Astrocyte of the hippocampus (primary cell): ENCODE results near the gene MOSPD2.

Experiments
- DNase-seq: peaks from one replicate; pipeline ENCODE4 v3.0.0; 2011; ENCODE audit warnings: low read depth, low spot score

The MOSPD2 gene

DNA sequence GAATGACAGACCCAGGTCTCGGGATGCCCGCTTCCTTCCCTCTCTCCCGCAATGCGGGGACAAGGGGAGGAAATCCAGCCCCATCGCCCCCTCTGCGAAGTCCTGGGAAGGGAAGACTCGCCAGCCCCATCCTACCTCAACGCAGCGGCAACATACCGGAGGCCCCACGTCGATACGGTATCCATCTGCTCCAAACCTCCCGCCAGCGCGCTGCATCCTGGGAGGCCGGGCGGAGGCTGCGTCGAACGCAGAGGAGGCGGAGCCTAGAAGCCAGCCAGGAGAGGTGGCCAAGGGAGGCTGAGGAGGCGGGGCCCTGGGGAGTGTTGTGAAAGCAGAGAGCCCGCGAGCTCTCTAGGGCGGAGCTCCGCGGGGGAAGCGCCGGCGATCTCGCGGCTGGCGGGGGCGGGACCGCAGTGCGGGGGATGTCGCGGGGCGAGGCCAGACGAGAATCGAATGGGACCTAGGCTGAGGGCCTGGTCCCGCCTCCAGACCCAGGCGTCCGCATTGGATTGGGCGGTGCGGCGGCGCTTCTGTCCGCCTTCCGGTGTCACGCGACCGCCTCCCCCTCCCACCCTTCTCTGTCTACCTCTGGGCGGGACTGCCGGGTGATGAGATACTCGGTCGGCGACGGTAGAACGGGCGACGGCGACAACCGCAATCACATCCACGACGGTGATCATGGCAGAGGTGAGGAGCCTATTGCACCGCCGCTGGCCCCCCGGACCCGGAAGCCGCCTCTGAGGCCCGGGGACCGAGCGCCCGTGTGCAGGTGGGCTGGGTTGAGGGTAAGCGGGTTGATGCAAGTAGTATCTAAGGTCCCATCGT, at the start of gene MOSPD2, which contains the start of gene FANCB:
MOSPD2 (plus strand) TSS at position 571 of the 825 bp plus-strand sequence; CDS start at position 679, 108 bp downstream.
FANCB (minus strand) TSS at position 219 of the 825 bp plus-strand sequence. CDS start 7,559 bp downstream, outside the sequence.
- DNase-seq = peak; percentile 97

DNA sequence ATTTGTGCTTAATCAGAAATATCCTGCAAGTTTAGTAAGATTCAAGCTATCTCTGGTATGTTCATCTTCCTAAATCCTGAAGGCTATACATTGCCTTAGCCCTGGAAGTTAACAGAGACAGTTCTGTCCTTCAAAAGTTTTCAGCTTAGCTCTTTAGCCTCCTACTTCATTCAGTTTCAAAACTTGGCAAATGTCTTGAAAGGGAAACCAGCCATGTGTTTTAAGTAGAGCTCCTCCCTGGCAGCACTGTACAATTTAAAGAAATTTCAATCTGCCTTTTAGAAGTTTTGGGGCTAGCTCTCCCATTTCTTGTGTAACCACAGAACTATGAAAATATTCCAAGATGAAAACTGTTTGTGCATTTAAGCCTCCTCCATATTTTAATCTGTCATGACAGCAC, 47.4 kb upstream of the MOSPD2 start:
- DNase-seq = no peak

DNA sequence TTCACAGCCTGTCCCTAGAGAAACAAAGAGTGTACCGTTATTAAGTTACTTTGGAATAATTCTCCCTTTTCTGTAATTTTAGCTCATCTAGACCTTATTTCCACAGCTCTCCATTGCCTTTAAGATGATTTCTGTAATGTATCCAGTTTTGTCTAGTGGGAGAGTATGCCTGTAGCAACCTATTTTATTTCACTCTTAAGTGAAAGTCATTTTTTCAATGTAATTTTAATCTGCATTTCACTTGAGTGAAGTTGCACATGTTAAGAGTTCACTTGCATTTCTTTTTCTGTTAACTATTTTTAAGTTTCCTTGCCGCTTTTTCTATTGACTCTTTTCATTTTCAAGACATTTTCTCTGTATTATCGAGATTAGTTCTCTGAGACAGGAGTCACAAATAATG, 46.9 kb upstream of the MOSPD2 start:
- no peak for DNase-seq

DNA sequence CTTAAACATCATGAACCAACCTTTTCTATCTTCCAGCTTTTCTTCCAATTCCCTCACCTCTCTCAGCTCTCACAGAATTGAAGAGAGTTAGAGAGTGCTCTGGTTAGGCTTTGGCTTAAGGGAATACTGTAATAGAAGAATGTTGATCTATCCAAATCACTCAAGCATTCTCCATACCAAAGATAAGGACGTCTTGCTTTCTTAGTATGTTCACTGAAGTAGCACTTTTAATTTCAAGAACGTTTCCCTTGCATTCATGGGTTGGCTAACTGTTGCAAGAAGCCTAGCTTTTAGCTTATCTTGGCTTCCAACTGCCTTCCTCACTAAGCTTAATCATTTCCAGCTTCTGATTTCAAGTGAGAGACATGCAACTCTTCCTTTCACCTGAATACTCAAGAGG, 43.6 kb upstream of the MOSPD2 start:
- DNase-seq = no peak

DNA sequence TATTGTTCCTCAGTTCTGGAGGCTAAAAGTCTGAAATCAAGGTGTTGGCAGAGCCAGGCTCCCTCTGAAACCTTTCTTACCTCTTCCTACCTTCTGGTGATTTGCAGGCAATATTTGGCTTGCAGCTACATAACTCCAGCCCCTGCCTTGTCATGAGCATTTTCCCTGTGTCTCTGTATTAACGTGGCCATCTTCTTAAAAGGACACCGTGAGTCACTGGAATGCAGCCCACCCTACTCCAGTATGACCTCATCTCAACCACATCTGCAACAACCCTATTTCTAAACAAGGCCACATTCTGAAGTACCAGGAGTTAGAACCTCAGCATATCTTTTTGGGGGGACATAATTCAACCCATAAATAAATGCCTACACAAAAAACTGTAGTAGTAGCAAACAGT, 41.1 kb upstream of the MOSPD2 start:
- DNase-seq = peak; percentile 50

DNA sequence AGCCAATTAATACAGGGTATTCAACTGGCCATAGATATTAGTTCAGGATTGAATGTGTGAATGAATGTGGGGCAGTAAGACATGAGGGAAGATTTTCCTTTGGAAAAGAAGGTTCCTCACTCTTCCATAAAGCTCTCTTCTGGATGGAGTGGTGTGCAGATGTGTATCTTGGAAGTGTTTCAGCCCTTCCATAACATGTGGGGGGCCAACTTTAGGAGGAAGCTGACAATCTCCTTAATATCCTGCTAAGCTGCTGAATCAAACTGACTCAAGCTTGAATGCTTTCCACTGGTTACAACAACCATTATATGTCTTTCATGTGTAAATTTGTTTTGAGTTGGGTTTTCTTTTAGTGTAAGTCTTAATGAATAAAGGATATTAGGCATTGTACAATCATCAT, 40.6 kb upstream of the MOSPD2 start:
- DNase-seq = peak; percentile 13

DNA sequence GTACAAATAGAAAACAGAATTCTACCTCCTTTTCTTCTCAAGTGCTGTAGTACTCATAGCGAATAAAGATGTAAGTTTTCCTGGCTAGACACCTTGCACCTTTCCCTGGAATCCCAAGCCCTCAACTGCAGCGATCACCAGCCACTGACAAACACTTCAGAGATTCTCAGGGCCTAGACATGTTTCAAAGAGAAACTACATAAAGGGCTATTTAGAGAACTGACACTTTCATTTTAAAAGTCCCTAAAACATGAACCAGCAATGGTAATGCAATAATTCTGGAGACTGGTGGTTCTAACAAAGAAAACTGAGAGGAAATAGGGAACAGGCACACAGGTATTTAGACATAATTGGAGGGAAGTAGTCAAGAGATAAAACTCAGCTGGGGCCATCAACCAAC, 36.1 kb upstream of the MOSPD2 start:
- DNase-seq = no peak

DNA sequence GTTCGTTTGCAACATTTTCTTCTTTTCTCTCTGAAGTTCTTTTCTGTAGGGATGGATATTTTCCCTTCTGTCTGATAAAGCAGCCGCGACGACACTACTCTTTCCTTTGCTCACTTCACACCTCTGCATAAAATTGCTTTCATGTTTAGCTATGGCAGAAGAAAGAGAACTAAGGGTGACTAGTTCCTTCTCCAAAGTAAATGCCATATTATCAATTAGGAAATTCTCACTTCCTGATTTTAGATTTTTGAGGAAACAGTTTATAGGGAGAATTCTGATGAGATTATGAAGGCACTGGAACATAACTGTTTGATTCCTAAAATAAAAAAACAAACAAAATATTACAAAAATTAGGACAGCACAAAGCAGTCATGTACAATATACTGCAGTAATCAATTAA, 29.6 kb upstream of the MOSPD2 start:
- no peak for DNase-seq

DNA sequence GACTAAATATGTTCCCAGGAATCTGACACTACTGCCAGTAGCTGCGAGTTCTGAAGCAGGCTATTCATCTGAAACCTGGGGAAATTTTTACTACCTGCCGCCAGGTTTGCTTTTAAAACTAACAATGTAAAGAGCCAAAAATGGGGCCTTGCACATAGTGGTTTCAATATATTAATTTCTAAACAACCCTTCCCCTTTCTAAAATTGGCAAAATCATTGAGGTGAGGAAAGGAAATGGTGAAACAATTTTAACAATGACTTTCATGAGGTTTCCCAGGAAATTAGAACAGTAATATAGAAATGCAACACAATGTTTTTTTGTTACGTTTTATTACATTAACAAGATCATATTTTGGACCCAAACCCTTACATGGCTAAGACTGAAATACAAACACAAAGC, 21.7 kb upstream of the MOSPD2 start:
- no peak for DNase-seq

DNA sequence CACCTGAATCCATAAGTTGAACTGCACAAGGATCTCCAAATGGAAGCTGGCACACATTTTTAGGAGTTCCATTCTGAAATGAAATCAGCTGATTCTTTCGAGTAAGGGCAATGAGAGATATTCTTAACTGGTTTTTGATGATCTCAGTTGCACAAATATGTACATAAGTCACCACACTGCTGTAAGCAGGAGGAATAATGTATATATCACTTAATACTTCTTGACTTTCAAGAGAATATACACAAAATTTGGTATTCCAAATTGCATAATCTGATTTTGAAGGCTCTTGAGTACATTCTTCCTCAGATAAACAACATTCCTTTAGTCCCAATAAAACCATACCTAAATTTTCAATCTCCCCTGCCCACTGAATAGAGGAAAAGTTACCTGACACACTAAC, 8.6 kb upstream of the MOSPD2 start:
- peak; percentile 4 for DNase-seq

DNA sequence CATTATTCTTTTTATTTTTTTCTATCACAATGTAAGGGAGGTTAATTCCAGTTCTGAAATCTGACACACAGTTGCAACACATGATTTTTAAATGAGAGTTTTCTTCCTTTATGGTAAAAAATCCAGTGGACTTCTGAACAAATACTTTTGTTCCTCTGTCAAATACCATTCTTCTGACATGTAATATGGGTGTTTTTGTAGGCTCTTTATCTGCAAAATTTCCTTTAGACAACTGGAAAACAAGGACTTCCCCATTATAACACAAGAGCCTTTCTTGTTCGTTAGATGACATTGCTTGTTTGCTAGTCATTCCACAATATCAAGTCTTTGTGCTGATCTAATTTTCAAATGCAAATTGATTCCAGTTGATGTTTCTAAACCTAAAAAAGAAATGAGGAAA, 8.0 kb upstream of the MOSPD2 start:
- peak; percentile 41 for DNase-seq

DNA sequence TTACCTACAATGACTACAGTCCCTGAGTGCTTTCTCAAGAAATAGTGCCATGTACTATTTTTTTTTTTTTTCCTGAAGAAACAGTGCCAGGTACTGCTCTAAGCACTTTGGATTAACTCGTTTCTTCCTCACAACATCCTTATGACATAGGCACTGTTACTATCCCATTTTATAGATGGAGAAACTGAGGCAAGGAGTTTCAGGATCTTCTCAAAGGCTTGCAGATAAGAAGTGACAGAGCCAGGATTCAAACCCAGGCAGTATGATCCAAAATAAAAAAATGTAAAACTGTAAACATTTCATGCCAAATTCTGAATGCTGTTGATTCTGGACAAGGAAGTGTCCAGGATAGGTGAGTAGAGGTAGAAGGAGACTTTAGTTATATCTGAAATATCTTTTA, 1.5 kb upstream of the MOSPD2 start:
- DNase-seq = no peak

DNA sequence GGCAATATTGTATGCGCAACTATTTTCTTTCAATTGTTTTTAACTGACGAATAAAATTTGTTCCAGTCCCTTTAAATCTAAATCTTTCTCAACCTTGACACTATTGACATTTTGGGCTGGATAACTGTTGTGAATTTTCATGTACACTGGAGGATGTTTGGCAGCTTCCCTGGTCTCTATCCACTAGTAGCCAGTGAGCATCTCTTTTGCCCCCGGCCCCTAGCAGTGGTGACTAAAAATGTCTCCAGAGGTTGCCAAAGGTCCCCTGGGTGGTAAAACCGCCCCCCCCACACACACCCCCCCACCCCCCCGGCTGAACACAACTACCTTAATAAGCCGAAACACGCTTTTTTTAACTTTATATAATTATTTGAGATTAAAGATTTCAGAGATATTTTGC, 866 bp upstream of the MOSPD2 start:
- DNase-seq = no peak

DNA sequence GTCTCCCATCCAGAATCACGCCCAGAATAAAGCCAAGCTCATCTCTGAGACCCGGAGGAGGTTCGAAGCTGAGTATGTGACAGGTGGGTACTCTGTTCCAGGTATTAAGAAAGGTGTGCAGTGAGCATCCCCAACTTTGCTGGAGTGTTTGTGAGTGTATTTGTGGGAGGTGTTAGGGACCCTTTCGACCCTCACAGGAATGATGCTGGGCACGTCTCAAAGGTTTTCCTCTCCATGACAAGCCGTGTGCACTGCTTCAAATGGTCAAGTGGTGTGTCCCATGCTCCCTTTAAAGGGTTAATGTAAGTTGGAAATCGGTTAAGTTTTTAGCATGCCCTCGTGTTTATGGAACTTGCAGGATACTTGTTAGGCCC, 442 bp downstream of the MOSPD2 start:
- DNase-seq = peak; percentile 5

DNA sequence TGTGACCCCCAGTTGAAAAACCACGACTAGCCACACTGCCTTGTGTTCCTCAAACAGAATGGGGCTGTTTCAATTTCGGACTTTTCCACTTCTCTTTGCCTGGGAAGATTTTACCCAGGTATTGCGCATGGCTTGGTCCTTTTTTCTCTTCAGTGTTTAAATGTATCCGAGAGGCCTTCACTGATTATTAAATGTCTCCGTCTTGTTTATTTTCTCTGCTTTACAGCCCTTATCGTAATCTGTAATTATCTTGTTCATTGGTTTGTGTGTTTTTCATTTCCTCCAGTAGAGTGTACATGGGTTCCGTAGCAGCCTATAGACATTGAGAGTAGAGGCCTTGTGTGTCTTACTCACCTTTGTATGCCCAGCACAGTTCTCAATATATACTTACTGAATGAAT, 2.4 kb downstream of the MOSPD2 start:
- DNase-seq = no peak

DNA sequence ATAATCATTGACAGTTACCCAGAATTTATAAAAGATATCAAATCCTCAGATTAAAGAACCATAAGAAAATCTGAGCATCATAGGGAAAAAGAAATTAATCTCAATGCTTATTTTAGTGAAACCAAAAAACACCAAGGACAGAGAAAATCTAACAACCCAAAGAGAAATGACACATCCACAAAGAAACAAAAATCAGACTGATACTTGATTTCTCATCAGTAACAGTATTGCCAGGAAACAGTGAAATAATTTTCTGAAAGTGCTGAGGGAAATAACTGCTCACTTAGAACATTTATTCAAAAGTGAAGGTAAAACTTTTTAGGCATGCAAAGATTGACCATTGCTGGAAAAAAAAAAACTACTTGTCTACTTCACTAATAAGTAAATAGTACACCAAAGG, 10.6 kb downstream of the MOSPD2 start:
- DNase-seq = no peak

DNA sequence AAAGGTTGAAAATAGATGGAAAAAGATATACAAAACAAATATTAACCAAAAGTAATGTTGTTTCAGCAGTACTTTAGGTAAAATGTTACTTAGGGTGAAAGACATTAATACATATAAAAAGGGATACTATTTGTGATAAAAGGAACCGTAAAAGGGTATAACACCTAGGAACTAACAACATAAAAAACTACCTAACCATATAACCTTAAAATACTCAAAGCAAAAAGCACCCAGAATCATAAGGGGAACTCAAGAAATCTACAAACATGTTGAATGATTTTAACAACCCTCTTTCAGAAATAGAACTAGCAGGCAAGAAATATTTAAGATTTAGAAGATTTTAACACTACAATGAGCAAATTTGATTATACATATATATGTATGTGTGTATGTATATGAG, 11.5 kb downstream of the MOSPD2 start:
- no peak for DNase-seq

DNA sequence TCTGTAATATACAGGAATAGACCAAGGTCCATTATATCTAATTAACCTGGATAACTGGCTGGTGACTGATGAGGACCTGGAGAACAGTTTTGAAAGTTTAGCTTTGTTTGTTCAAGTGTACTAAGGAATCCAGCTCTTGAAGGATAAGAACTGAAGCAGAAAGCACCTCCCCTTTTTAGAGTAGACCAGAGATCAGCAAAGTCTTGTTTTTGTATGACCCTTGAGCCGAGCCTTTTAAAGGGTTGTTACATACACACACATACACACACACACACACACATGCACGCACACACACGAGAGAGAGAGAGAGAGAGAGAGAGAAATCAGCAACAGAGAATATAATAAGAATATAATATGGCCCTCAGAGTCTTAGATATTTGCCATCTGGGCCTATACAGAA, 13.0 kb downstream of the MOSPD2 start:
- no peak for DNase-seq

DNA sequence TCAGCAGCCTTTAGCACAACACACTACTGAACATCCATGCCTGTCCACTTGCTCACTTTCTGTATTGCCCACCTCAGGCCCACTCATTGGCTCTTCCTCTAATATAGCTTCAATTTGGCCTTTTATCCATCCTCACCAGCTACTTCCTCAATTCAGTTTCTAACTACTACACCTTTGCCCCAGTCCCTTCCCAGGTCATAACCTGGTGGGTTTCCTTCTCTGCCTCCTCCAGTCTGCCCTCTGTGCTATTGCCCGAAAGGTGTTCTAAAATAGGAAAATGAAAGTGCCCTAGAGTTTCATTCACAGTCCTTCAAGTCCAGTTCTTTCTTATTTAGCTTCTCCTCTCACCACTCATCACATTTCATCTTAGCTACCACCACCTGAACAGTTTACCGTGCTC, 23.1 kb downstream of the MOSPD2 start:
- DNase-seq = no peak

DNA sequence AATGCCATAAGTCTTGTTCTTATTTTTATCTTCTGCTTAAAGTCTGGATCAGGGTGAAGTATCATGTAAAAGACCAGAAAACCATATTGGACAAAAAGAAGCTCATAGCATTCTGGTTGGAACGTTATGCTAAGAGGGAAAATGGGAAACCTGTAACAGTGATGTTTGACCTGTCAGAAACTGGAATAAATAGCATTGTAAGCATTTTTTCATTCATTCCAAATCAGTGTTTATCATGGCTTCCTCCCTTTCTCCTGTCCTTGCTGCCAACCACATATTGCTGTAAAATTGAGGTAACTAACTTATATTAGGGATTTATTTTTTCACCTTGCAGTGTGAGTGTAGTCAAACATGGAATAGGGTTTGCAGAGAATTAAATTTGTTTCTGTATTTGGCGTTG, 23.8 kb downstream of the MOSPD2 start:
- DNase-seq = no peak

DNA sequence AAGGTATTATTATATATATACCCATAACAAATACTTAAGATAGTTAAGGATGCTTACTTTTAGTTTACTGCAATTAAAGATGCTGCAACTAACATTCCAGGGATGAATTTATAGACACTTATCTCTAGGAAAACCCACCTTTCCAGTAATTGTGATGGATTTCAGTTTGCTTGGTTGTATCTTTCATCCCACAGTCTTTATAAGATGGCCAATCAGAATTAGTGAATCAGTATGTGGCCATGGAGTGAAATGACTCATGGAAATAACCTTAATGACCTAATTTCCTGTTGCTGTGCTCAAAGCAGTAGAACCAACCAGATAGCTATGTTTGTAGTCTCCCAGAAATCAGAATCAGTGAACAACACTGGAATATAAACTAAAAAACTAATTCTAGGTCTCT, 26.4 kb downstream of the MOSPD2 start:
- DNase-seq = peak; percentile 39

DNA sequence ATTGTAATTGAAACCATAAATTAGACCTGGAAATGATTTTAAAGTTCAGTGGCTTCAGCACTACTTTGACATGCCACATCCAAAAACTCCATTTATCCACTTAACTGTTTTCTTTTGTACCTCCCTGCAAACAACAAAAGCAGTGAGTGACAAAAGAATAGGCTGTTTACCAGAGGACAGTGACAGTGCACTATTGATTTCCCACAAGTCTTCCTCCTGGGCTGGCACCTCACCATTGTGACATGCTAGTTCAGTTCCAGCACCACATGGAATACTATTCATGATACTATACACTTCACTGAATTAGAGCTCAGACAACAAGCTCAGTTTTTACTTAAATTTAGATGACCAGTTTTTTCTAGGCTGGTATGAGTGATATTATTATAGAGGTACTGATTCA, 29.3 kb downstream of the MOSPD2 start:
- DNase-seq = no peak

DNA sequence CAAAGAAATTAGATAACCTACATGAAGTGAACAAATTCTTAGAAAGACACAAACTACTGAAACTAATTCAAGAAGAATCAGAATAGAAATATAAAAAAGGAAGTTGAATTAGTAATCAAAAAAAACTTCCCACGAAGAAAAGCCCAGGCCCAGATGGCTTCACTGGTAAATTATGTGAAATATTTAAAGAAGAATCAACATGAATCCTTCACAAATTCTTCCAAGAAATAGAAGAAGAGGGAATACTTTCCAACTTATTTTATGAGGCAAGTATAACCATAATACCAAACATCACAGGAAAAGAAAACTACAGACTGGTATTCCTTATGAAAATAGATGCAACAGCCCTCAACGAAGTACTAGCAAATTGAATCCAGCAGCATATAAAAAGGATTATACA, 30.7 kb downstream of the MOSPD2 start:
- no peak for DNase-seq

DNA sequence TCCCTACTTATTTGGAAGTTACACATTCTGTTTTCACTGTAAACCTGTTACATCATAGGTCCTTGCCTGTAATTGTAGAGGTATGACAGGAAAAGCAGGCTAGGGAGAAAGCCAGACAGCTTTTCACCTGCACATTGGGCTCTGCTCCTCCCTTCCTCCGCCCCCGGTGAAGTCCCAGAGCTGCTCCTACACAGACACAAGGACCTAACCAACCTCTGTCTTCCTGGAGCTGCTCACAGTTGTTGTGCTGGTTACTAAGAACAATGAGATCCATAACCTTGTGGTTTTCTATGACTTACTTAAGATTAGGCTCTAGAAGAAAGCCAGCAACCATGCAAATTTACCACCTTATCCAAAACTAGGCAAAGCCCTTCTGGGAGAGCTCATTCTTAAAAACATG, 40.0 kb downstream of the MOSPD2 start:
- peak; percentile 13 for DNase-seq
